ENCODE measurements around the gene UNK. TPM values are rescaled to one million over a fixed set of nuclear protein-coding genes. Genes with fewer than 3 reads are reported as not detected.

The UNK gene
- total and polyA plus RNA-seq, 2 of the 13 experiments (the other 11 are each of a cell fraction or from before 2014, with no cell fraction given) = 31.6 to 33.0 TPM

GRCh38 chr17:75848523-75849278 lies 64.1 kb downstream of the UNK start (continued):
- no peak for TF ChIP-seq TRAFD1 (CRISPR knock-in tag; IDR thresholded peaks at IDR 0.05; ENCODE audit: borderline replicate concordance)
- no peak for TF ChIP-seq ZBTB42 (CRISPR knock-in tag; IDR thresholded peaks at IDR 0.05)
- TF ChIP-seq SETDB1 (CRISPR knock-in tag; IDR thresholded peaks at IDR 0.05; ENCODE audit: borderline replicate concordance) = no peak
- TF ChIP-seq KLF9 (CRISPR knock-in tag; IDR thresholded peaks at IDR 0.05; ENCODE audit: low read depth) = no peak
- TF ChIP-seq ZFAT (CRISPR knock-in tag; conservative IDR thresholded peaks at IDR 0.05) = no peak
- no peak for TF ChIP-seq ZNF326 (CRISPR knock-in tag; IDR thresholded peaks at IDR 0.05; ENCODE audit: borderline replicate concordance)
- no peak for TF ChIP-seq ZFP36L2 (CRISPR knock-in tag; IDR thresholded peaks at IDR 0.05)
- TF ChIP-seq ZSCAN31 (CRISPR knock-in tag; IDR thresholded peaks at IDR 0.05; ENCODE audit: low read depth) = no peak
- TF ChIP-seq GLI4 (CRISPR knock-in tag; IDR thresholded peaks at IDR 0.05; ENCODE audit: borderline replicate concordance) = no peak
- TF ChIP-seq ATF4 (CRISPR knock-in tag; IDR thresholded peaks at IDR 0.05) = no peak
- no peak for TF ChIP-seq ZNF569 (CRISPR knock-in tag; IDR thresholded peaks at IDR 0.05; ENCODE audit: borderline replicate concordance)
- TF ChIP-seq KAT7 (CRISPR knock-in tag; IDR thresholded peaks at IDR 0.05; ENCODE audit: borderline replicate concordance) = no peak
- TF ChIP-seq ZNF280B (CRISPR knock-in tag; IDR thresholded peaks at IDR 0.05; ENCODE audit: borderline replicate concordance) = peak; percentile 56
- no peak for TF ChIP-seq NFYC (CRISPR knock-in tag; IDR thresholded peaks at IDR 0.05)
- TF ChIP-seq NR2C2 (CRISPR knock-in tag; IDR thresholded peaks at IDR 0.05; ENCODE audit: borderline replicate concordance) = peak; percentile 45; the same call in 1 of the 2 replicates
- no peak for TF ChIP-seq RFX5 (IDR thresholded peaks at IDR 0.05; ENCODE audit: low read depth, low read length)
- no peak for TF ChIP-seq HNRNPK (IDR thresholded peaks at IDR 0.05; ENCODE audit: low read depth, low read length, poor library complexity, severe bottlenecking)
- 0 out of 2 replicates have a peak, but pooled peaks have one; percentile 20 for TF ChIP-seq MTERF4 (CRISPR knock-in tag; IDR thresholded peaks at IDR 0.05)
- TF ChIP-seq NR2F1 (CRISPR knock-in tag; IDR thresholded peaks at IDR 0.05) = no peak
- TF ChIP-seq ZNF713 (CRISPR knock-in tag; IDR thresholded peaks at IDR 0.05) = no peak
- TF ChIP-seq HOXA9 (CRISPR knock-in tag; IDR thresholded peaks at IDR 0.05; ENCODE audit: borderline replicate concordance) = no peak
- no peak for TF ChIP-seq XBP1 (CRISPR knock-in tag; IDR thresholded peaks at IDR 0.05)
- TF ChIP-seq CCDC6 (CRISPR knock-in tag; IDR thresholded peaks at IDR 0.05) = peak; percentile 68; the same call in 1 of the 2 replicates
- TF ChIP-seq ZNF335 (CRISPR knock-in tag; IDR thresholded peaks at IDR 0.05) = no peak
- no peak for TF ChIP-seq SNAPC2 (CRISPR knock-in tag; IDR thresholded peaks at IDR 0.05)
- TF ChIP-seq ZNF44 (CRISPR knock-in tag; IDR thresholded peaks at IDR 0.05) = no peak

All from HepG2 (cell line).